H9 (cell line): ENCODE data around the gene FBN2. TPM values are rescaled to one million over a fixed set of nuclear protein-coding genes. Genes with fewer than 3 reads are reported as not detected.

Experiments used
- DNase-seq: peaks from one replicate; pipeline ENCODE4 v3.0.0-alpha.2; 2017
- H2AFZ ChIP-seq: one replicate; pipeline ENCODE4 v1.6.1; 2013; ENCODE audit warnings: mild to moderate bottlenecking, low read length, control low read depth, moderate library complexity
- H2AK5ac ChIP-seq: 2 replicates; pipeline ENCODE4 v1.6.1; 2013; ENCODE audit warnings: low read length, control low read depth, mixed read lengths; ENCODE audit not compliant: insufficient read length
- H2BK120ac ChIP-seq: one replicate; pipeline ENCODE4 v1.6.1; 2013; ENCODE audit warnings: low read depth, mild to moderate bottlenecking, low read length, control low read depth, inconsistent platforms; ENCODE audit not compliant: poor library complexity, severe bottlenecking
- H2BK12ac ChIP-seq: 2 replicates; pipeline ENCODE4 v1.6.1; 2013; ENCODE audit warnings: low read length, control low read depth, mixed read lengths, low read depth; ENCODE audit not compliant: insufficient read length
- H2BK15ac ChIP-seq: 2 replicates; pipeline ENCODE4 v1.6.1; 2013; ENCODE audit warnings: low read depth, low read length, control low read depth
- H2BK20ac ChIP-seq: one replicate; pipeline ENCODE4 v1.6.1; 2013; ENCODE audit warnings: low read depth, mild to moderate bottlenecking, low read length, control low read depth, inconsistent platforms; ENCODE audit not compliant: poor library complexity, severe bottlenecking
- H2BK5ac ChIP-seq: 2 replicates; pipeline ENCODE4 v1.6.1; 2013; ENCODE audit warnings: low read length, control low read depth, mixed read lengths; ENCODE audit not compliant: insufficient read length
- H3K14ac ChIP-seq: 2 replicates; pipeline ENCODE4 v1.6.1; 2013; ENCODE audit warnings: low read length, control low read depth; ENCODE audit not compliant: insufficient read depth
- H3K18ac ChIP-seq: 2 replicates; pipeline ENCODE4 v1.6.1; 2013; ENCODE audit warnings: low read depth, mild to moderate bottlenecking, mixed read lengths, low read length, control low read depth; ENCODE audit not compliant: insufficient read length
- H3K23ac ChIP-seq: 2 replicates; pipeline ENCODE4 v1.6.1; 2013; ENCODE audit warnings: low read length, control low read depth, mixed read lengths, low read depth; ENCODE audit not compliant: insufficient read length
- H3K23me2 ChIP-seq: 2 replicates; pipeline ENCODE4 v1.6.1; 2013; ENCODE audit warnings: low read depth, mild to moderate bottlenecking, mixed read lengths, low read length, control low read depth; ENCODE audit not compliant: insufficient read length, poor library complexity, severe bottlenecking
- H3K27ac ChIP-seq: 2 replicates; pipeline ENCODE4 v1.5.1; 2013; ENCODE audit warnings: low read length, control low read depth, mixed read lengths, low read depth; ENCODE audit not compliant: insufficient read length
- H3K27me3 ChIP-seq: 2 replicates; pipeline ENCODE4 v1.6.1; 2013; ENCODE audit warnings: low read length, control low read depth, inconsistent platforms; ENCODE audit not compliant: insufficient read depth
- H3K4ac ChIP-seq: 2 replicates; pipeline ENCODE4 v1.6.1; 2013; ENCODE audit warnings: low read depth, mild to moderate bottlenecking, control low read depth, inconsistent platforms, low read length, moderate library complexity
- H3K4me1 ChIP-seq: 2 replicates; pipeline ENCODE4 v1.6.1; 2013; ENCODE audit warnings: low read length, control low read depth, inconsistent platforms; ENCODE audit not compliant: insufficient read depth
- H3K4me2 ChIP-seq: 2 replicates; pipeline ENCODE4 v1.6.1; 2013; ENCODE audit warnings: low read length, control low read depth, mixed read lengths; ENCODE audit not compliant: insufficient read length, insufficient read depth
- H3K56ac ChIP-seq: 2 replicates; pipeline ENCODE4 v1.6.1; 2013; ENCODE audit warnings: low read depth, mild to moderate bottlenecking, mixed read lengths, low read length, control low read depth; ENCODE audit not compliant: insufficient read length
- H3K79me1 ChIP-seq: 2 replicates; pipeline ENCODE4 v1.6.1; 2013; ENCODE audit warnings: low read depth, mild to moderate bottlenecking, moderate library complexity, low read length, control low read depth, inconsistent platforms; ENCODE audit not compliant: insufficient read depth, poor library complexity, severe bottlenecking
- H3K79me2 ChIP-seq: 2 replicates; pipeline ENCODE4 v1.6.1; 2013; ENCODE audit warnings: low read length, control low read depth, inconsistent platforms; ENCODE audit not compliant: insufficient read depth
- H3K9ac ChIP-seq: 2 replicates; pipeline ENCODE4 v1.6.1; 2013; ENCODE audit warnings: low read length, control low read depth, mixed read lengths; ENCODE audit not compliant: insufficient read length; ENCODE audit errors: extremely low read depth
- H3K9me3 ChIP-seq: one replicate; pipeline ENCODE4 v1.6.1; 2013; ENCODE audit warnings: low read depth, low read length, inconsistent platforms; ENCODE audit not compliant: control insufficient read depth
- H3T11ph ChIP-seq: one replicate; pipeline ENCODE4 v1.6.1; 2013; ENCODE audit warnings: mild to moderate bottlenecking, low read length, control low read depth, inconsistent platforms
- H4K20me1 ChIP-seq: one replicate; pipeline ENCODE4 v1.6.1; 2013; ENCODE audit not compliant: control insufficient read depth, insufficient read length, insufficient read depth
- H4K5ac ChIP-seq: 2 replicates; pipeline ENCODE4 v1.6.1; 2013; ENCODE audit warnings: low read depth, mild to moderate bottlenecking, mixed read lengths, low read length, control low read depth; ENCODE audit not compliant: insufficient read length
- H4K8ac ChIP-seq: replicated peaks from 2 replicates; pipeline ENCODE4 v1.6.1; 2013; ENCODE audit warnings: low read length, control low read depth, mixed read lengths, low read depth; ENCODE audit not compliant: insufficient read length
- H4K91ac ChIP-seq: 2 replicates; pipeline ENCODE4 v1.6.1; 2013; ENCODE audit warnings: low read depth, mild to moderate bottlenecking, moderate library complexity, mixed read lengths, low read length, control low read depth; ENCODE audit not compliant: insufficient read length
- H3K27ac Mint-ChIP-seq, 3 experiments: 2 replicates in 2 of 3; 3 replicates in 1 of 3; pipeline ENCODE4 v1.8.0; 2020 to 2021; ENCODE audit warnings: mixed read lengths in 3 of 3, mild to moderate bottlenecking in 1 of 3, moderate library complexity in 1 of 3
- H3K27me3 Mint-ChIP-seq: 2 replicates; pipeline ENCODE4 v1.8.0; 2021; ENCODE audit warnings: low read depth, mild to moderate bottlenecking, moderate library complexity, mixed read lengths
- H3K36me3 Mint-ChIP-seq, 3 experiments: 2 replicates in 2 of 3; 3 replicates in 1 of 3; pipeline ENCODE4 v1.8.0; 2020 to 2021; ENCODE audit warnings: low read depth in 3 of 3, mixed read lengths in 3 of 3; ENCODE audit not compliant: insufficient read depth in 1 of 3
- H3K4me1 Mint-ChIP-seq, 2 experiments: 2 replicates each; pipeline ENCODE4 v1.8.0; 2020; ENCODE audit warnings: mixed read lengths in 2 of 2
- H3K4me3 Mint-ChIP-seq, 2 experiments: 2 replicates in 1 of 2; 3 replicates in 1 of 2; pipeline ENCODE4 v1.8.0; 2020 to 2021; ENCODE audit warnings: mild to moderate bottlenecking in 2 of 2, mixed read lengths in 2 of 2, moderate library complexity in 1 of 2
- H3K9me3 Mint-ChIP-seq, 2 experiments: 2 replicates in 1 of 2; 3 replicates in 1 of 2; pipeline ENCODE4 v1.8.0; 2020; ENCODE audit warnings: mild to moderate bottlenecking in 2 of 2, mixed read lengths in 2 of 2, moderate library complexity in 1 of 2
- CTCF ChIP-seq: fragments of 200-600 bp; sonication (generic); conservative IDR thresholded peaks from 3 replicates; pipeline ENCODE4 v1.8.0; 2021; ENCODE audit warnings: antibody characterized with exemption, mild to moderate bottlenecking
- WGBS: extraction: QIAGEN DNeasy Blood & Tissue Kit; methylation state at CpG from one replicate; pipeline ENCODE4 v1.1.7; 2013; ENCODE audit warnings: missing lambda C conversion rate, low lambda C conversion rate, mixed read lengths; ENCODE audit not compliant: insufficient read length; ENCODE audit errors: extremely low coverage; 5-methylcytosine and 5-hydroxymethylcytosine counted together
- total RNA-seq: library from RNA; stranded (reverse); gene quantifications from 2 replicates; pipeline ENCODE4 v1.2.1, GENCODE V29; 2021

Gene FBN2
- total RNA-seq, 1 experiment from 2014 or later: 8.3 TPM

GRCh38 chr5:128470663-128471062 lies 67.4 kb downstream of the FBN2 start:
- no peak overlapping the region for H2AFZ ChIP-seq
- no peak overlapping the region for H3K4ac ChIP-seq
- H2BK15ac ChIP-seq: no peak overlapping the region
- H3K79me1 ChIP-seq: no peaks in the 10 kb centered on the region
- Mint-ChIP-seq H3K4me1 (peaks cover 5% of the 10 kb centered on the region in 2 experiments; a peak in 3 of 4 replicates), H3K36me3 (peaks cover 0 to 13% (median 12%) of the 10 kb centered on the region in 3 experiments; a peak in 6 of 7 replicates), H3K27me3 (no peaks in the 10 kb centered on the region), H3K4me3 (no peak overlapping the region), H3K9me3 (peaks cover 0 to 3% of the 10 kb centered on the region in 2 experiments; a peak in 2 of 5 replicates), H3K27ac (no peak overlapping the region)
- H4K91ac ChIP-seq: no peak overlapping the region
- no peak overlapping the region for H4K5ac ChIP-seq
- H3K23me2 ChIP-seq: no peaks in the 10 kb centered on the region
- H3K27ac ChIP-seq: no peak overlapping the region
- no CpG with 5 or more reads among the region's 1 CpG for WGBS
- no peaks in the 10 kb centered on the region for H3K9me3 ChIP-seq
- no peaks in the 10 kb centered on the region for H3K27me3 ChIP-seq
- H3K18ac ChIP-seq: no peak overlapping the region
- H2BK20ac ChIP-seq: no peak overlapping the region
- H4K8ac ChIP-seq: no peak overlapping the region
- no peaks in the 10 kb centered on the region for H3K4me1 ChIP-seq
- no peak overlapping the region for H3K56ac ChIP-seq
- H3T11ph ChIP-seq: no peak overlapping the region
- no peaks in the 10 kb centered on the region for H3K79me2 ChIP-seq
- H3K4me2 ChIP-seq: no peak overlapping the region
- no peak for DNase-seq
- H2BK12ac ChIP-seq: no peak overlapping the region
- H2BK5ac ChIP-seq: no peak overlapping the region
- TF ChIP-seq CTCF: no peak
- H4K20me1 ChIP-seq: no peaks in the 10 kb centered on the region
- no peak overlapping the region for H3K9ac ChIP-seq
- H3K14ac ChIP-seq: no peak overlapping the region
- H2BK120ac ChIP-seq: no peak overlapping the region
- no peak overlapping the region for H2AK5ac ChIP-seq
- no peak overlapping the region for H3K23ac ChIP-seq
